B cell (primary cell): ENCODE measurements around the gene GFOD1.

Source experiments
- CTCF ChIP-seq: fragments of 200-600 bp; IDR thresholded peaks from one replicate; pipeline ENCODE4 v1.8.0; 2022; ENCODE audit warnings: antibody characterized with exemption, mild to moderate bottlenecking
- EZH2 ChIP-seq: IDR thresholded peaks from 2 replicates; pipeline ENCODE4 v1.6.1; 2012; ENCODE audit warnings: borderline replicate concordance, low read depth, mild to moderate bottlenecking, moderate library complexity, low read length; ENCODE audit not compliant: insufficient read depth, poor library complexity, severe bottlenecking

- TF ChIP-seq CTCF (no peak), EZH2 (no peak)
These were observed 24.7 kb downstream of the GFOD1 start for GRCh38 chr6:13462458-13463327.
